WERI-Rb-1 (cell line): ENCODE results near the gene TUBA4B.

ENCODE experiments used
- DNase-seq: peaks from one replicate; pipeline ENCODE4 v3.0.0-alpha.2; 2020
- H3K27ac ChIP-seq: fragments of 250-450 bp; sonication (Bioruptor Pico); 2 replicates; pipeline ENCODE4 v1.5.1; 2020; ENCODE audit warnings: mild to moderate bottlenecking, moderate library complexity
- H3K27me3 ChIP-seq: fragments of 250-450 bp; sonication (Bioruptor Pico); 2 replicates; pipeline ENCODE4 v1.5.1; 2021; ENCODE audit warnings: mild to moderate bottlenecking, low read depth, moderate library complexity; ENCODE audit not compliant: insufficient read depth, severe bottlenecking
- H3K36me3 ChIP-seq: fragments of 250-450 bp; sonication (Bioruptor Pico); 2 replicates; pipeline ENCODE4 v1.5.1; 2020; ENCODE audit warnings: mild to moderate bottlenecking, moderate library complexity
- H3K4me3 ChIP-seq: 2 replicates; pipeline ENCODE4 v1.5.1; 2011; ENCODE audit warnings: low read depth, mild to moderate bottlenecking, control low read depth, low read length
- H3K9me3 ChIP-seq: fragments of 250-450 bp; sonication (Bioruptor Pico); 2 replicates; pipeline ENCODE4 v1.5.1; 2021; ENCODE audit warnings: mild to moderate bottlenecking, moderate library complexity; ENCODE audit not compliant: severe bottlenecking
- CTCF ChIP-seq: IDR thresholded peaks from 2 replicates; pipeline ENCODE4 v1.5.1; 2011; ENCODE audit warnings: low read depth, mild to moderate bottlenecking, control low read depth, inconsistent platforms, low read length

TUBA4B gene

GRCh38 chr2:219221957-219222518 lies 31.0 kb upstream of the TUBA4B start:
- Histone ChIP-seq H3K4me3 (no peak overlapping the region), H3K36me3 (peaks cover 77% of the 10 kb centered on the region), H3K27me3 (no peaks in the 10 kb centered on the region), H3K9me3 (no peaks in the 10 kb centered on the region), H3K27ac (no peak overlapping the region)
- no peak for TF ChIP-seq CTCF
- DNase-seq, result no peak

DNA sequence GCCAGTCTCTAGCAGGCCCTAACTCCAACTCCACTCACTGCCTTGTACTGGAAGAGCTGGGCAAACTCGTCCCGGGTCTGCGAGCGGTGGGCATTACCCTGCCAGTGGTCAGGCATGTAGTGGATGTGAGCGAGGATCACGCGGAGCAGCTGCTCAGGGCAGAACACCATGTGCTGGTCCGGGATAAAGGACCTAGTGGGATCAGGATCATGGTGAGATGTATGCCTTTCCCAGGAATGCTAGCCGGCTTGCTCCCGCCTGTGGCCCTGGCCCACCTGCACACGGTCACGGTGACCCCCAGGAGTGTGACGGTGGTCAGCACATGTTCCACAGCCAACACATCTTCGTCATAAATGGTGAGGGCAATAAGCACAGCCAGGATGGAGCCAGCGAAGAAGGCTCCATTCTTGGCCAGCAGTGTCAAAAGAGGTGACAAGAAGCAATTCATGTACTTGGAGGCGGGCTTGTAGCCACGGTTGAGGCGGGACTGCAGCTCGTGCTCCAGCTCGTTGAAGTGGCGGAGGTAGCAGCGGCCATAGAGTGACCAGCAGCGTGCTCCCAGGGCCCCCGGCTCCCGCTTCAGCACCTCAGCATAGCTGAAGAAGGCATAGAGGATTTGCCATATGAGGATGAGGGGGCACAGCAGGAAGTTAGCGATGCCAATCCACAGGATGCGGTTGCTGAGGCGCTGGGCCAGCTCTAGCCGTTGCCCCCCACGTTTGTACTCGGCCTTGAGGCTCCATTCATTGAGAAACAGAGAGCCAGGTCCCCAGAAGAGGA lies 29.0 kb upstream of the TUBA4B start:
- no peak for TF ChIP-seq CTCF
- no peak for DNase-seq
- H3K9me3 ChIP-seq, result no peaks in the 10 kb centered on the region
- H3K36me3 ChIP-seq, result peaks cover 87% of the 10 kb centered on the region
- H3K4me3 ChIP-seq, result no peak overlapping the region
- H3K27me3 ChIP-seq, result no peaks in the 10 kb centered on the region
- no peak overlapping the region for H3K27ac ChIP-seq

DNA sequence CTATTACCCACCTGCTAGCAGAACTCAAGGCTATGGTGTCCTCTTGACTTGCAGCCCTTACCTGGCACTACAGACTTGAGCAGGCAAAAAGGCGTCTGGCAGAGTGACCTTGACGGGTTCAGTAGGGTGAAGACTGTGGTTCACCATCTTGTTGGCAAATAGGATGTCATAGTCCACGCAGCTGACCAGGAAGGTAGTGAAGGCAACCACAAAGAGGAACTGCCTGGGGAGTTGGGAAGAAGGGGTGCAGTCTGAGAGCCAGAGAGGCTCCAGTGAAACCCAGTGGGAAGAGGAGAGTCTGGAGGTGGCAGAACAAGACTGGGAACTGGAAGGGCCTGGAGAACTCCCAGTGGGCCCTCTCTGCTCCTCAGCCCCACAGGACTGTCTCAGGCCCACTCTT lies 27.7 kb upstream of the TUBA4B start:
- no peak overlapping the region for H3K27ac ChIP-seq
- H3K4me3 ChIP-seq, result no peak overlapping the region
- peaks cover 77% of the 10 kb centered on the region for H3K36me3 ChIP-seq
- no peak for DNase-seq
- H3K9me3 ChIP-seq, result no peaks in the 10 kb centered on the region
- no peaks in the 10 kb centered on the region for H3K27me3 ChIP-seq
- no peak for TF ChIP-seq CTCF

DNA sequence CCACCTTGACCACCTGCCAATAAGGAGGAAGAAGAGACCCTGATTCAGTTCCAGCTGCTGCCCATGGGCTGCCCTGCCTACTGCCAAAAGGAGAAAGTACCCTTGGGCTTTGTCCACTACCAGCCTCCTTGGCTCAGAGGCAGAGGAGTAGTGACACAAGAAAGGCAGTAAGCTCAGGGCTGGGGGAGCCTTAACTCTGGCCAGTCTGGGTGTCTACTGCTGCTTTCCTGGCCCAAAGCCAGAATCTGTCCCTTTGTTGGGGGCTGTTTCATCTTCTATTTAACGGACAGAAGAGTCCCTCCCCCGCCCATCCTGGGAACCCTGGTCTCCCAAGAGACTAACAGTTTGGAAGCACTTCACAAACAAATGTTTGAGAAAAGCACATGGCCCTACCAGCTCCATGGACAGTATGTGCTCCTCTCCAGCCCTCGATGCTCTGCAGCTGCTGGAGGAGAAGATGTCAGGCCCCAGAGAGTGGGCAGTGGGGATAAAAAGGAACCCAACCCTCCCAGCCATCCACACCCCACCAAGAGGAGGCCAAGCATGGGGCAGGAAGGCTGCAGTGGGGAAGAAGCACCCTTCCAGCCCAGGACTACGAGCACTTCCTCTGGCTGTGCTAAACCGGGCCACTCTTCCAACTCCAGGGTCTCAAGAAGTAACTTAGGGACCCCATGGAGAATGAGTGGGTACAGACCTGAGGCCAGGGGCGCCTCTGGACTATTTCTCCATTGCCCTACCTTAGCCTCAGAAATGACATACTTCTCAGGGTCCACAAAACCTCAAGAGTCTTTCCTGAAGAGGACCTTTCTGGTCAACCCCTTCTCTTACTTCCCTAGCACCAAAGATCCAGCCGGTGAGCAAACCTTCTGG lies 24.8 kb upstream of the TUBA4B start:
- Histone ChIP-seq H3K27ac (peak overlapping the region; percentile 95), H3K9me3 (no peaks in the 10 kb centered on the region), H3K4me3 (peak overlapping the region; percentile 88), H3K36me3 (peaks cover 72% of the 10 kb centered on the region), H3K27me3 (no peaks in the 10 kb centered on the region)
- TF ChIP-seq CTCF, result no peak
- no peak for DNase-seq

- Histone ChIP-seq H3K27ac (peak overlapping the region; percentile 95), H3K36me3 (peaks cover 72% of the 10 kb centered on the region), H3K9me3 (no peaks in the 10 kb centered on the region), H3K27me3 (no peaks in the 10 kb centered on the region), H3K4me3 (peak overlapping the region; percentile 88)
- no peak for DNase-seq
- TF ChIP-seq CTCF, result no peak
These were observed 24.1 kb upstream of the TUBA4B start for GRCh38 chr2:219228911-219229304.
